OCI-LY3 (cell line): ENCODE data around the gene TMEM212.
"Not testable (repeated sequence)": the region's sequence is repeated elsewhere in the genome, so short reads cannot be mapped to it uniquely, and the experiment has no call there.

Experiments
- H2AFZ ChIP-seq: fragments of 200-600, 300-600 bp; shearing (Covaris generic); 2 replicates; pipeline ENCODE4 v1.6.0; 2014; ENCODE audit warnings: antibody characterized with exemption, low read depth, low read length
- H3K27ac ChIP-seq: fragments of 200-600, 300-600 bp; sonication (generic); 2 replicates; pipeline ENCODE4 v1.5.1; 2014; ENCODE audit warnings: mild to moderate bottlenecking, low read length, moderate library complexity, mixed read lengths
- H3K27me3 ChIP-seq: fragments of 200-600, 300-600 bp; sonication (generic); 2 replicates; pipeline ENCODE4 v1.6.1; 2014; ENCODE audit warnings: low read depth, low read length, mixed read lengths
- H3K36me3 ChIP-seq: fragments of 200-600, 300-600 bp; sonication (generic); replicated peaks from 2 replicates; pipeline ENCODE3; 2014; ENCODE audit warnings: low read depth, low read length, mixed read lengths
- H3K4me1 ChIP-seq: fragments of 300-600, 200-600 bp; sonication (generic); 2 replicates; pipeline ENCODE4 v1.6.1; 2014; ENCODE audit warnings: low read length, mixed read lengths
- H3K4me2 ChIP-seq: fragments of 200-600, 300-600 bp; sonication (generic); 2 replicates; pipeline ENCODE4 v1.6.1; 2014; ENCODE audit warnings: low read length, mixed read lengths
- H3K4me3 ChIP-seq: fragments of 300-600, 200-600 bp; sonication (generic); 2 replicates; pipeline ENCODE4 v1.5.1; 2014; ENCODE audit warnings: antibody characterized with exemption, mild to moderate bottlenecking, low read length, moderate library complexity
- H3K79me2 ChIP-seq: fragments of 300-600, 200-600 bp; shearing (Covaris generic); 2 replicates; pipeline ENCODE4 v1.6.1; 2014; ENCODE audit warnings: mild to moderate bottlenecking, low read length, mixed read lengths
- H3K9ac ChIP-seq: fragments of 300-600, 200-600 bp; shearing (Covaris generic); 2 replicates; pipeline ENCODE4 v1.6.0; 2014; ENCODE audit warnings: mild to moderate bottlenecking, low read length, moderate library complexity
- H3K9me3 ChIP-seq: fragments of 200-600, 300-600 bp; shearing (Covaris generic); 2 replicates; pipeline ENCODE4 v1.6.1; 2014; ENCODE audit warnings: low read length, mixed read lengths; ENCODE audit not compliant: insufficient read depth
- H4K20me1 ChIP-seq: fragments of 200-600, 300-600 bp; sonication (generic); 2 replicates; pipeline ENCODE4 v1.6.1; 2016; ENCODE audit warnings: low read length, mixed read lengths; ENCODE audit not compliant: insufficient read depth
- CTCF ChIP-seq: fragments of 200-600, 300-600 bp; sonication (generic); IDR thresholded peaks from 2 replicates; pipeline ENCODE4 v1.5.1; 2014; ENCODE audit warnings: antibody characterized with exemption, low read length, low read depth
- EZH2phosphoT487 ChIP-seq: fragments of 200-600 bp; shearing (Covaris generic); IDR thresholded peaks from 2 replicates; pipeline ENCODE4 v1.6.1; 2018; ENCODE audit warnings: antibody characterized with exemption, mixed run types, low read depth

The TMEM212 gene

GRCh38 chr3:171851660-171852058, 8.5 kb downstream of the TMEM212 start:
- Histone ChIP-seq H3K4me2 (no peak overlapping the region), H3K79me2 (no peaks in the 10 kb centered on the region), H4K20me1 (no peaks in the 10 kb centered on the region), H3K36me3 (no peaks in the 10 kb centered on the region), H3K4me3 (no peak overlapping the region), H3K4me1 (peaks cover 4% of the 10 kb centered on the region), H2AFZ (no peak overlapping the region), H3K9me3 (peaks cover 15% of the 10 kb centered on the region), H3K27ac (no peak overlapping the region), H3K9ac (no peak overlapping the region), H3K27me3 (no peaks in the 10 kb centered on the region)
- TF ChIP-seq CTCF, result no peak
- TF ChIP-seq EZH2phosphoT487, result no peak

GRCh38 chr3:171854649-171855305, 11.6 kb downstream of the TMEM212 start:
- TF ChIP-seq CTCF, result no peak
- TF ChIP-seq EZH2phosphoT487, result no peak
- no peak overlapping the region for H3K4me2 ChIP-seq
- H3K27me3 ChIP-seq, result no peaks in the 10 kb centered on the region
- no peak overlapping the region for H3K4me3 ChIP-seq
- no peak overlapping the region for H2AFZ ChIP-seq
- no peak overlapping the region for H3K9ac ChIP-seq
- no peaks in the 10 kb centered on the region for H3K4me1 ChIP-seq
- H4K20me1 ChIP-seq, result no peaks in the 10 kb centered on the region
- no peak overlapping the region for H3K27ac ChIP-seq
- peaks cover 15% of the 10 kb centered on the region for H3K9me3 ChIP-seq
- H3K36me3 ChIP-seq, result no peaks in the 10 kb centered on the region
- no peaks in the 10 kb centered on the region for H3K79me2 ChIP-seq

GRCh38 chr3:171858770-171859169, 15.6 kb downstream of the TMEM212 start:
- not testable (repeated sequence) for H3K9ac ChIP-seq, H3K4me2 ChIP-seq, H3K9me3 ChIP-seq, H2AFZ ChIP-seq, H4K20me1 ChIP-seq, H3K4me3 ChIP-seq, H3K79me2 ChIP-seq, H3K36me3 ChIP-seq, H3K4me1 ChIP-seq, H3K27me3 ChIP-seq, H3K27ac ChIP-seq

GRCh38 chr3:171860830-171861535, 17.8 kb downstream of the TMEM212 start:
- Histone ChIP-seq H3K27me3 (no peaks in the 10 kb centered on the region), H3K4me1 (no peaks in the 10 kb centered on the region), H3K36me3 (no peaks in the 10 kb centered on the region), H4K20me1 (no peaks in the 10 kb centered on the region), H2AFZ (no peak overlapping the region), H3K9ac (no peak overlapping the region), H3K9me3 (no peaks in the 10 kb centered on the region), H3K4me2 (no peak overlapping the region), H3K4me3 (no peak overlapping the region), H3K79me2 (no peaks in the 10 kb centered on the region), H3K27ac (no peak overlapping the region)
- no peak for TF ChIP-seq EZH2phosphoT487
- no peak for TF ChIP-seq CTCF
